NB4 (cell line): ENCODE results near the gene BMP7.
A peak's percentile ranks its signal among the peaks of the same experiment; 100 is the strongest.

Experiments
- MYC ChIP-seq: IDR thresholded peaks from 2 replicates; pipeline ENCODE4 v1.6.1; 2011; ENCODE audit warnings: low read depth, low read length
- POLR2A ChIP-seq: IDR thresholded peaks from 2 replicates; pipeline ENCODE4 v1.6.1; 2011; ENCODE audit warnings: mild to moderate bottlenecking; ENCODE audit not compliant: insufficient read length; ENCODE audit errors: extremely low read depth
- TF ChIP-seq, protein P1 (sequence below): IDR thresholded peaks from one replicate; pipeline ENCODE4 v1.5.1; 2012; ENCODE audit warnings: low read depth, low read length
- TF ChIP-seq, protein P2 (sequence below): IDR thresholded peaks from 2 replicates; pipeline ENCODE4 v1.6.1; 2011; ENCODE audit warnings: low read depth, low read length

DNA sequence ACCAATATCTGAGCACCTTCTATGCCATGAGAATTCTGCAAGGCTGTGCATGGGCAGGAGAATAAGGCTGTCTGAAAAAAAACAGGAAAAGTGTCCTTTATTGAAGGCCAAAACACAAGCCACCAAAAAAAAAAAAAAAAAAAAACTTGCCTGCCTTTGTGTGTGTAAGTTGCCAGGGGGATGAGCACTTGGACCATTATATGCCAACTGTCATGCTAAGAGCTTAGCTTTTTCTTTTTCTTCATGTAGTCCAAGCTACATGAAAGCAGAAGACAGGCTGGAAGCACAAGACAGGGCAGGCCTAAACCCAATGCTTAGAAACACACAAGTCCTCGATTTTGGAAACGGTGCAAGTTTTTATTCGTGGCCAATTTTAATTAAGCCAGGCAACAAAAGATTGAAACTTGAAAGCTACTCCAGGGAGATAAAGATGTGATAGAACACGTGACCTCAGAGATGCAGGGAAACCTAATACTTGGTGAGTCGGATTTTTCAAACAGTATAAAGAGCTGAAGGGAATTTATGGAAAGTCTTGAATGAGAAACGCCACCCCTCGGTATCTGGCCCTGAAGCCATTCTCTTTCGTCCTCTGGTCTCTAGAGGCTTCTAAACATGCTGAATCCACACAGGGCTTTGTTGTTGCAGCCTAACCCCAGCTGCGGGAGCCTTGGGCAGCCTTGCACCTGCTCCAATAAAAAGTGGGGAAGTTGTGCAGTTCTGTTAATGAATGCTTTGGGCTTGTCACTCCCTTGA is 8.6 kb downstream of the BMP7 start:
- TF ChIP-seq, protein P1, sequence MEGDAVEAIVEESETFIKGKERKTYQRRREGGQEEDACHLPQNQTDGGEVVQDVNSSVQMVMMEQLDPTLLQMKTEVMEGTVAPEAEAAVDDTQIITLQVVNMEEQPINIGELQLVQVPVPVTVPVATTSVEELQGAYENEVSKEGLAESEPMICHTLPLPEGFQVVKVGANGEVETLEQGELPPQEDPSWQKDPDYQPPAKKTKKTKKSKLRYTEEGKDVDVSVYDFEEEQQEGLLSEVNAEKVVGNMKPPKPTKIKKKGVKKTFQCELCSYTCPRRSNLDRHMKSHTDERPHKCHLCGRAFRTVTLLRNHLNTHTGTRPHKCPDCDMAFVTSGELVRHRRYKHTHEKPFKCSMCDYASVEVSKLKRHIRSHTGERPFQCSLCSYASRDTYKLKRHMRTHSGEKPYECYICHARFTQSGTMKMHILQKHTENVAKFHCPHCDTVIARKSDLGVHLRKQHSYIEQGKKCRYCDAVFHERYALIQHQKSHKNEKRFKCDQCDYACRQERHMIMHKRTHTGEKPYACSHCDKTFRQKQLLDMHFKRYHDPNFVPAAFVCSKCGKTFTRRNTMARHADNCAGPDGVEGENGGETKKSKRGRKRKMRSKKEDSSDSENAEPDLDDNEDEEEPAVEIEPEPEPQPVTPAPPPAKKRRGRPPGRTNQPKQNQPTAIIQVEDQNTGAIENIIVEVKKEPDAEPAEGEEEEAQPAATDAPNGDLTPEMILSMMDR = no peak
- TF ChIP-seq MYC (no peak), POLR2A (no peak)
- TF ChIP-seq, protein P2, sequence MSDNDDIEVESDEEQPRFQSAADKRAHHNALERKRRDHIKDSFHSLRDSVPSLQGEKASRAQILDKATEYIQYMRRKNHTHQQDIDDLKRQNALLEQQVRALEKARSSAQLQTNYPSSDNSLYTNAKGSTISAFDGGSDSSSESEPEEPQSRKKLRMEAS = peak; percentile 18; the same call in 1 of the 2 replicates
